K562 (cell line): ENCODE measurements around the gene ADNP. TPM values are rescaled to one million over a fixed set of nuclear protein-coding genes. Genes with fewer than 3 reads are reported as not detected.

Experiments used
- MECOM ChIP-seq: fragments of 250-450 bp; sonication (Bioruptor Pico); IDR thresholded peaks from 2 replicates; pipeline ENCODE4 v1.8.0; 2022; ENCODE audit warnings: inconsistent platforms
- MXI1 ChIP-seq: IDR thresholded peaks from 2 replicates; pipeline ENCODE4 v1.6.1; 2011; ENCODE audit warnings: low read depth, mild to moderate bottlenecking, improper control_type of control experiment, low read length
- NCOA4 ChIP-seq: fragments of 450-650 bp; IDR thresholded peaks from 2 replicates; pipeline ENCODE4 v1.6.1; 2018; ENCODE audit warnings: mild to moderate bottlenecking; ENCODE audit not compliant: partially characterized antibody
- RBBP5 ChIP-seq: fragments of 200-600 bp; sonication (generic); IDR thresholded peaks from 2 replicates; pipeline ENCODE4 v1.6.1; 2012; ENCODE audit warnings: borderline replicate concordance, mild to moderate bottlenecking, low read length, control low read depth, inconsistent platforms; ENCODE audit not compliant: insufficient read depth, poor library complexity, severe bottlenecking
- SIX5 ChIP-seq, 2 experiments: IDR thresholded peaks; 2 replicates each; pipeline ENCODE4 v1.6.1; 2011; ENCODE audit warnings: low read length in 2 of 2, borderline replicate concordance in 1 of 2, low read depth in 1 of 2, mild to moderate bottlenecking in 1 of 2, moderate library complexity in 1 of 2; ENCODE audit not compliant: insufficient read depth in 1 of 2
- STAT5B ChIP-seq: fragments of 250-450 bp; sonication (Bioruptor Pico); IDR thresholded peaks from 2 replicates; pipeline ENCODE4 v1.8.0; 2021; ENCODE audit warnings: mild to moderate bottlenecking, inconsistent platforms
- TCF15 ChIP-seq: fragments of 250-450 bp; sonication (Bioruptor Pico); IDR thresholded peaks from 2 replicates; pipeline ENCODE4 v1.8.0; 2022; ENCODE audit warnings: moderate library complexity, mild to moderate bottlenecking, inconsistent platforms
- U2AF2 ChIP-seq: fragments of 200-400 bp; formaldehyde crosslinking; optimal IDR thresholded peaks from 2 replicates; pipeline ENCODE3; 2017; ENCODE audit warnings: low read depth, mild to moderate bottlenecking, low read length
- ZNF347 ChIP-seq: fragments of 450-650 bp; formaldehyde crosslinking; IDR thresholded peaks from 2 replicates; pipeline ENCODE4 v1.4.0; 2020; ENCODE audit warnings: low read depth, mild to moderate bottlenecking, moderate library complexity
- ZNF79 ChIP-seq: fragments of 250-450 bp; sonication (Bioruptor Pico); IDR thresholded peaks from 2 replicates; pipeline ENCODE4 v1.4.0; 2020; ENCODE audit warnings: low read depth, mild to moderate bottlenecking, moderate library complexity
- polyA plus RNA-seq, 8 experiments: library from polyadenylated mRNA; depleted of rRNA in 4 of 8; stranded (reverse) in 5 of 8; unstranded in 3 of 8; fragments of >200 nt; fragmentation: Nextera tagmentation in 2 of 8; fragmentation: Illumina TruSeq in 1 of 8; extraction: Ambion mirVana in 2 of 8; extraction: Trizol in 1 of 8; gene quantifications; 2 replicates each; pipeline versions ENCODE4 v1.2.1 to v1.2.3, GENCODE V29; 2011 to 2014; ENCODE audit warnings: inconsistent platforms in 1 of 8, missing spikeins in 1 of 8
- total RNA-seq, 7 experiments: library from RNA; depleted of rRNA in 6 of 7; stranded (reverse); fragments of >200 nt in 6 of 7; fragmentation: Illumina TruSeq in 2 of 7; extraction: Trizol in 2 of 7; gene quantifications; 2 replicates each; pipeline versions ENCODE4 v1.2.1 to v1.2.3, GENCODE V29; 2011 to 2021; ENCODE audit warnings: low replicate concordance in 1 of 7
- TF ChIP-seq, protein P1 (sequence below), 2 experiments: fragments of 450-650 bp; formaldehyde crosslinking in 1 of 2; IDR thresholded peaks; 2 replicates each; pipeline versions ENCODE4 v1.4.0 to v1.6.1; 2014 to 2020; ENCODE audit warnings: mild to moderate bottlenecking in 2 of 2, borderline replicate concordance in 1 of 2, low read depth in 1 of 2
- TF ChIP-seq, protein P2 (sequence below): sonication (generic); formaldehyde crosslinking; IDR thresholded peaks from 2 replicates; pipeline ENCODE4 v1.9.0; 2022; ENCODE audit warnings: mild to moderate bottlenecking, missing genetic modification reagents
- TF ChIP-seq, protein P3 (sequence below): IDR thresholded peaks from 2 replicates; pipeline ENCODE4 v1.6.1; 2014; ENCODE audit warnings: antibody characterized with exemption
- TF ChIP-seq, protein P4 (sequence below), 2 experiments: fragments of 450-650 bp in 1 of 2; sonication (generic) in 1 of 2; formaldehyde crosslinking; conservative IDR thresholded peaks; 2 replicates each; pipeline versions ENCODE4 v1.4.0 to v1.8.1; 2020 to 2022; ENCODE audit warnings: mild to moderate bottlenecking in 1 of 2, missing genetic modification reagents in 1 of 2

ADNP gene
- total and polyA plus RNA-seq, 9 of the 15 experiments (the other 6 are each of a cell fraction or from before 2014, with no cell fraction given) = 17.8 to 59.9 (median 25.3) TPM

GRCh38 chr20:50958615-50959542, 27.6 kb upstream of the ADNP start, which contains the start of gene MOCS3 (continued):
- TF ChIP-seq, protein P1, sequence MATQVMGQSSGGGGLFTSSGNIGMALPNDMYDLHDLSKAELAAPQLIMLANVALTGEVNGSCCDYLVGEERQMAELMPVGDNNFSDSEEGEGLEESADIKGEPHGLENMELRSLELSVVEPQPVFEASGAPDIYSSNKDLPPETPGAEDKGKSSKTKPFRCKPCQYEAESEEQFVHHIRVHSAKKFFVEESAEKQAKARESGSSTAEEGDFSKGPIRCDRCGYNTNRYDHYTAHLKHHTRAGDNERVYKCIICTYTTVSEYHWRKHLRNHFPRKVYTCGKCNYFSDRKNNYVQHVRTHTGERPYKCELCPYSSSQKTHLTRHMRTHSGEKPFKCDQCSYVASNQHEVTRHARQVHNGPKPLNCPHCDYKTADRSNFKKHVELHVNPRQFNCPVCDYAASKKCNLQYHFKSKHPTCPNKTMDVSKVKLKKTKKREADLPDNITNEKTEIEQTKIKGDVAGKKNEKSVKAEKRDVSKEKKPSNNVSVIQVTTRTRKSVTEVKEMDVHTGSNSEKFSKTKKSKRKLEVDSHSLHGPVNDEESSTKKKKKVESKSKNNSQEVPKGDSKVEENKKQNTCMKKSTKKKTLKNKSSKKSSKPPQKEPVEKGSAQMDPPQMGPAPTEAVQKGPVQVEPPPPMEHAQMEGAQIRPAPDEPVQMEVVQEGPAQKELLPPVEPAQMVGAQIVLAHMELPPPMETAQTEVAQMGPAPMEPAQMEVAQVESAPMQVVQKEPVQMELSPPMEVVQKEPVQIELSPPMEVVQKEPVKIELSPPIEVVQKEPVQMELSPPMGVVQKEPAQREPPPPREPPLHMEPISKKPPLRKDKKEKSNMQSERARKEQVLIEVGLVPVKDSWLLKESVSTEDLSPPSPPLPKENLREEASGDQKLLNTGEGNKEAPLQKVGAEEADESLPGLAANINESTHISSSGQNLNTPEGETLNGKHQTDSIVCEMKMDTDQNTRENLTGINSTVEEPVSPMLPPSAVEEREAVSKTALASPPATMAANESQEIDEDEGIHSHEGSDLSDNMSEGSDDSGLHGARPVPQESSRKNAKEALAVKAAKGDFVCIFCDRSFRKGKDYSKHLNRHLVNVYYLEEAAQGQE (IDR thresholded peaks at IDR 0.05; ENCODE audit: borderline replicate concordance) = no peak
- TF ChIP-seq, protein P1 (CRISPR knock-in tag; IDR thresholded peaks at IDR 0.05; ENCODE audit: low read depth) = no peak
- TF ChIP-seq, protein P2, sequence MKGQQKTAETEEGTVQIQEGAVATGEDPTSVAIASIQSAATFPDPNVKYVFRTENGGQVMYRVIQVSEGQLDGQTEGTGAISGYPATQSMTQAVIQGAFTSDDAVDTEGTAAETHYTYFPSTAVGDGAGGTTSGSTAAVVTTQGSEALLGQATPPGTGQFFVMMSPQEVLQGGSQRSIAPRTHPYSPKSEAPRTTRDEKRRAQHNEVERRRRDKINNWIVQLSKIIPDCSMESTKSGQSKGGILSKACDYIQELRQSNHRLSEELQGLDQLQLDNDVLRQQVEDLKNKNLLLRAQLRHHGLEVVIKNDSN = peak; percentile 52
- no peak for TF ChIP-seq STAT5B (CRISPR knock-in tag)
- no peak for TF ChIP-seq MECOM (CRISPR knock-in tag)
- TF ChIP-seq, protein P3, sequence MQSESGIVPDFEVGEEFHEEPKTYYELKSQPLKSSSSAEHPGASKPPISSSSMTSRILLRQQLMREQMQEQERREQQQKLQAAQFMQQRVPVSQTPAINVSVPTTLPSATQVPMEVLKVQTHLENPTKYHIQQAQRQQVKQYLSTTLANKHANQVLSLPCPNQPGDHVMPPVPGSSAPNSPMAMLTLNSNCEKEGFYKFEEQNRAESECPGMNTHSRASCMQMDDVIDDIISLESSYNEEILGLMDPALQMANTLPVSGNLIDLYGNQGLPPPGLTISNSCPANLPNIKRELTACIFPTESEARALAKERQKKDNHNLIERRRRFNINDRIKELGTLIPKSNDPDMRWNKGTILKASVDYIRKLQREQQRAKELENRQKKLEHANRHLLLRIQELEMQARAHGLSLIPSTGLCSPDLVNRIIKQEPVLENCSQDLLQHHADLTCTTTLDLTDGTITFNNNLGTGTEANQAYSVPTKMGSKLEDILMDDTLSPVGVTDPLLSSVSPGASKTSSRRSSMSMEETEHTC = no peak
- peak; percentile 98 for TF ChIP-seq MXI1
- TF ChIP-seq ZNF347 (CRISPR knock-in tag) = no peak
- TF ChIP-seq RBBP5 = peak; percentile 91
- no peak for TF ChIP-seq ZNF79 (CRISPR knock-in tag)
- no peak for TF ChIP-seq TCF15 (CRISPR knock-in tag)
- no peak for TF ChIP-seq SIX5 (IDR thresholded peaks at IDR 0.05; ENCODE audit: borderline replicate concordance in 1 of 2, insufficient read depth in 1 of 2, low read depth in 1 of 2, low read length in 2 of 2)
- TF ChIP-seq NCOA4 = no peak
- TF ChIP-seq, protein P4, sequence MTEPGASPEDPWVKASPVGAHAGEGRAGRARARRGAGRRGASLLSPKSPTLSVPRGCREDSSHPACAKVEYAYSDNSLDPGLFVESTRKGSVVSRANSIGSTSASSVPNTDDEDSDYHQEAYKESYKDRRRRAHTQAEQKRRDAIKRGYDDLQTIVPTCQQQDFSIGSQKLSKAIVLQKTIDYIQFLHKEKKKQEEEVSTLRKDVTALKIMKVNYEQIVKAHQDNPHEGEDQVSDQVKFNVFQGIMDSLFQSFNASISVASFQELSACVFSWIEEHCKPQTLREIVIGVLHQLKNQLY (CRISPR knock-in tag; conservative IDR thresholded peaks at IDR 0.05) = no peak
- TF ChIP-seq U2AF2 = no peak
